ENCODE results near the gene COL20A1.

The COL20A1 gene

DNA sequence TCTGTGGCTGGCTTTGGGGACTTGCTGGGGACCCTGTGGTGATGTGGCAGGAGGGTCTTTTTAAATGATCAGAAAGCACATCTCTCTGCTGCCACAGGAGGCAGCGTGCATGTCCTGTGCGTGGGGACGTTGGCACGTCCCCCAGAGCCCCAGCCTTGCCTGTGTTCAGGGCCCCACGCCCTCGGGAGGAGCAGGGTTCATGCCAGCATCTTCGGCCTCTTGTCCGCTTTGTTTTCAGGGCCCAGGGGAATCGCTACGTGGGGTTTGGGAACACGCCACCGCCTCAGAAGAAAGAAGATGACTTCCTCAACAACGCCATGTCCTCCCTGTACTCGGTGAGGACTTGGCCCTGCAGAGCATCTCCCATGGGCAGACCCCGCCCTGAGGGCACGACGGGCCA lies 14.3 kb upstream of the COL20A1 start:
- DNase-seq = no peak

DNA sequence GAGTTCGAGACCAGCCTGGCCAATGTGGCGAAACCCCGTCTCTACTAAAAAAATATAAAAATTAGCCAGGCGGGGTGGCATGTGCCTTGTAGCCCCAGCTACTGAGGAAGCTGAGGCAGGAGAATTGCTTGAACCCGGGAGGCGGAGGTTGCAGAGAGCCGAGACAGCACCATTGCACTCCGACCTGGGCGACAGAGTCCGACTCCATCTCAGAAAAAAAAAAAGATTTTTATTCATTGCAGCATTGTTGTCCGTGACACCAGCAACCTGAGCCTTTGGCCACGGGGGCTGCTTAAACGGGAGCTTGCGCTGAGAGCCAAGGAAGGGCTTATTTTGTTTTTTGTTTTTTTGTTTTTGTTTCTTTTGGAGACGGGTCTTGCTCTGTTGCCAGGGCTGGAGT lies 13.1 kb upstream of the COL20A1 start:
- DNase-seq = no peak

DNA sequence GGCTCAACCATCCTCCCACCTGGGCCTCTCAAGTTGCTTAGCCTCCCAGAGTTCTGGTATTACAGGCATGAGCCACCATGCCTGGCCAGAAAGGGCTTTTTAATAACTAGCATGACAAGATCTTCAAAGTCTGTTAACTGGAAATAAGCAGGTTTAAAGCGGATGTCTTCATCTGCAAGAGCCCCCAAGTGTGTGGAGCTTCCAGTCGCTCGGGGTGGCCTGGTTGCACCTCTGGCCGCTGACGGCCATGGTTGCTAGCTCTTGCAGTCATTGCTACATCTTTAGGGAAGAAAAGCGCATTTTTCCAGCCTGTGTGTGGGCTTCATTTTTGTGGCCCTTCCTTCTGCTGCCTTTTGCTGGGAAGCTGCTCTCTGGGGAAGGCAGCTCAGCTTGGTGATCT lies 12.6 kb upstream of the COL20A1 start:
- no peak for DNase-seq

DNA sequence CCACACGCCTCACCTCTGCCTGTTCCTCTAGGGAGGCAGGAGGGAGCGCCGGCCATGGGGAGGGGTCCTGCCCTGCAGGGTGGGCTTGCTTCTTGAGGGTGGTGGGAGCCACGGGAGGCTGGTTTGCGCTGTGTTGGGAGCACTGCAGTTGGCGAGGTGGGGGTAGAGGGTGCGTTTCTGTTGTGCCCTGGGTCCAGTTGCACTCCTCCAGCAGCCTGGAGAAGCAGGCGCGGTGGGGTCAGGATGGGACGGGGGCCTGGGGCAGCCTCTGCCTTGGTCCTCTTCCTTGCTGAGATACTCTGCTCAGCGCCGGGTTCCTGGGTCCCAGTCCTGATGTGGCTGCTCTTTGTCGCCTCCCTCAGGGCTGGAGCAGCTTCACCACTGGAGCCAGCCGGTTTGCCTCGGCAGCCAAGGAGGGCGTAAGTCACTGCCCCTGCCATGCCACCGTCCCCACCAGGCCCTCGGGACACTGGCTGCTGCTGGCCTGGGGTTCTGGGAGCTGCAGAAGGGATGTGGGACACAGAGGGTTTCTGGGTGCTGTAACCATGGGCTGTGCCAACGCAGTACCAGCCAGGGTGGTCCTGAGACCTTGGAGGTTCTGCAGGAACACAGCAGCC lies 11.9 kb upstream of the COL20A1 start:
- no peak for DNase-seq

DNA sequence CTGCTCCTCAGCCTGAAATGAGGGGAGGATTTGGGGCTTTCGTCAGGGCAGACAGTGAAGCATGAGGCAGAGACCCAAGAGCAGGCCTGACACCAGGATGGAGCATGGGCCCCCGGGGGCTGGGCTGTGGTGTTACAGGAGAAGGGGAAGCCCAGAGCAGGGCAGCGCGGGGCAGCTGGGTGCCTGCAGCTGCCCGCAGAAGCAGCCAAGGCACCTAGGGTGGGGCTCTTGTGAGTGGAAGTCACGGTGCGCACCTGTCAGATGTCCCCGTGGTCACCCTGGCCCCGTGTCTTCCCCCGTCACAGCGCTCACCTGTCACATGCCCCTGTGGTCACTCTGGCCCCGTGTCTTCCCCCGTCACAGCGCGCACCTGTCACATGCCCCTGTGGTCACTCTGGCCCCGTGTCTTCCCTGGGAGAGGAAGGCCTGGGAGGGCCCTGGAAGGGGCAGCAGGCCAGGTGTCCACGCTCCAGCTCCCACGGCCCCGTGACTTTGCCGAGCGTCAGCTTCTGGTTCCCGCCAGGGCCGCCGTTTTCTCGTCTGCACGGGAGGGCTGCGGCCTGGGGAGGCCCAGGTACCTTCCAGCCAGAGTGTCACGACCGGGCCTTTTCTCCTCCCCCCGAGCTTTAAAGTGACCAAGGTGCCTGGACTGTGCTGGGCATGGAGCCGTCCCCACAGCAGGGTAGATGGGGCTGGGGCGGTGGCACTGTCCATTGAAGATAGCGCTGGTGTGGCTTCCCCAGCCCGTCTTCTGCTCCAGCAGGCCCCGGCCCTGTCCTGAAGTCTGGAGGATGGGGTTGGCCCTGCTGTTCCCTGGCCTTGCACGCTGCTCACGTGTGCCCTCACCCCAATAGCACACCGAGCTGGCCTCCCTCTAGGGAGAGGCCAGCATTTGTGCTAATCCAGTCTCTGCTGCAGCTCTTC lies 11.0 kb upstream of the COL20A1 start:
- no peak for DNase-seq

DNA sequence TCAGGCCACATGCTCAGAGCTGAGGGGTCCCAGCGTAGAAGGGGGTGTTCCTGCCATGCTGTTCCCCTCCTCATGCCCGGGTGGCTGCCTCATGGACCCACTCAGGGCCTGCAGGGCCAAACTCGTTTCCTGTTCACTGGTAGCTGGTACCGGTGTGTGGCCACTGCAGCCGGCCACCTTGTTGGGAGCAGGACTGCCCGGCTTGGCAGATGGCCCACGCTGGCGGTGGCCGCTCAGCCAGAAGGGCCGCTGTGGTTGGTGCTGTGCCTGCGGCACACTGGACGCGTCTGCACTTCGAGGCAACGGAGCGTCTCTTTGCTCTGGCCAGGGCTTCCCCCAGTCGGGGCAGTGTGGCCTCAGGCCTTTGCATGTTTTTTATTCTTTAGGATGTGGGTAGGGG lies 10.0 kb upstream of the COL20A1 start:
- DNase-seq = no peak

DNA sequence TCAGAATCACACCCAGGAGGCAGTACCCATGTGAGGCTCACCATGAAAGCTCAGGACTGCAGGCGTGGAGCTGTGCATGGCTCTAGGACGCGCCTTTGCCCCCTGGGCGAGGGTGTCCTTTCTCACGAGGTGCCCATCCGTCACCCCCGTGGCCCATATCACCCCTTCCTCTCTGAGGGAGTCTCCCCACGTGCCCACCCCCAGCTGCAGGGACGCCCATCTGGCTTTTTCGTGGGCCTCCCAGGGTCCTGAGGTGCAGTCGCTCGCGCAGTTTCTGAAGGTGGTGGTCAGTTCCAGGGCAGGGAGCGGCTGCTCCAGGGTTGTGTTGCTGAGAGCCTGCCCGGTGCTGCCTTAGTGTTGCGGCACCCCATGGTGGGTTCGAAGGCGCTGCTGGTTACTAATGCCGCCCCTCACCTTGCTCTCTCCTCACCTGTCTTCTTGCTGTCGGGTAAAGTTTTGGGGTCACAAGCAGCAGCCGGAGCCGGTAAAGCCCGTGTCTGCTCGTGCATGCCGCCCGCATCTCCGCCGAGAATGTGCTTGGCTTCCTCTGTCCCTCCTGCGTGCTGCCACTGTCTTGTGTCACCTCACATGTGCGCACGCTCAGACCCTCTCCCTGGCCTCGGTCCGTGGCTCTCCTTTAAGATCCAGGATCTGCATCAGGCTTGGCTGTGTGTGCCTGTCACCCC lies 9.4 kb upstream of the COL20A1 start:
- DNase-seq = no peak

DNA sequence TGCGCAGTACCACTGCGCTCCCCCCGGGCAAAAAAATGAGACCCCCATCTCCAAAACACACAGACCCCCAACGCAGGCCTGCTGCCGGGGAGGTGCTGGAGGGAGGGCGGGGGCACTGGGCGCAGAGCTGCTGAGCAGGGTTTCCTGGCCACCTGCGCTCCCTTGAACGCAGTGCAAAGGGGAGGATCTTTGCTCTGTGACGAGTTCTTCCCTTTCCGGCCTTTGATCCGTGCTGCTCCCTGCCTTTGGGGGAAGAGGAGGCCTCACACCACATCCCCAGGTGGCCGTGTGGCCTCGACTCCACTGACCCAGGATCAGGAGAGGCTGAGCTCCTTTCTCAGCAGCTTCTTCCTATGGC lies 8.9 kb upstream of the COL20A1 start:
- DNase-seq = no peak

DNA sequence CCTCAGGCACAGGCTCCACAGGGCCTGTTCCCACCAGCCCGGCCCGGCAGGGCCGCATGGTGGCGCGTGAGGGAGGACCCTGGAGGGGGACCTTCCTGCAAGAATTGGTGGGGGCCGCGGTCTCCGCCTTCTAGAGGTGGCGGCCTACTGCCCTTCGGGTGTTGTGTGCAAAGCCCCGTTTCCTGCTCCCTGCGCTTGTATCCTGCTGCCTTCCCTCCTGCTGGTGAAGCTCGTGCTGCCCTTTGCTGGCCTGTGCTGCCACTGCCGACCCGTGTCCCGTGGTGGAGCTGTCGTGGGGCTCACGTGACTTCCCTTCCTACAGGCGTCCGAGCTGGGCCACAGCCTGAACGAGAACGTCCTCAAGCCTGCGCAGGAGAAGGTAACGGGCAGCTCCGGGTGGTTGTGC lies 8.4 kb upstream of the COL20A1 start:
- no peak for DNase-seq

DNA sequence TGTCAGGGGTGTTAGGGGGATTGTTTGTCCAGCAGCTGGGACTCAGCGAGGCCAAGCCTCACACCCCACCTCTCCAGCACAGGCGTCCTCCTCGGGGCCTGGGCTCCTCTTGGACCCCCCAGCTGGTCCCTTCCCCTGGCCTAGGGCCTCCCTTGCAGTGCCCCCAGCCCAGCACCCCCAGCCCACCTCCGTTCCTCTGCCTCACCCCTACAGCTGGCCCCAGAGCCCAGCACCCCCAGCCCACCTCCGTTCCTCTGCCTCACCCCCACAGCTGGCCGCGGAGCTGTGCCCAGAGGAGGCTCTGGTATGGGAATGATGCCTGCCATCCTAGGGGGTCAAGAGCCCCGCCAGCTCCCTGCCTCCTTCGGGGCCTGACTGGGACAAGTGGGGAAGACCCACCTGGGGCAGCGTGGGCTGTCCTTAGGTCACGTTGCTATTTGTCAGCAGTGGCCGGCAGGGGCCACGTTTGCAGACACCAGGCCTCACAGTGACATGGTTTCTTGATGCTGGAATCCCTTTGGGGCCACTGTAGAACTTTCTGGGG lies 7.9 kb upstream of the COL20A1 start:
- DNase-seq = no peak

DNA sequence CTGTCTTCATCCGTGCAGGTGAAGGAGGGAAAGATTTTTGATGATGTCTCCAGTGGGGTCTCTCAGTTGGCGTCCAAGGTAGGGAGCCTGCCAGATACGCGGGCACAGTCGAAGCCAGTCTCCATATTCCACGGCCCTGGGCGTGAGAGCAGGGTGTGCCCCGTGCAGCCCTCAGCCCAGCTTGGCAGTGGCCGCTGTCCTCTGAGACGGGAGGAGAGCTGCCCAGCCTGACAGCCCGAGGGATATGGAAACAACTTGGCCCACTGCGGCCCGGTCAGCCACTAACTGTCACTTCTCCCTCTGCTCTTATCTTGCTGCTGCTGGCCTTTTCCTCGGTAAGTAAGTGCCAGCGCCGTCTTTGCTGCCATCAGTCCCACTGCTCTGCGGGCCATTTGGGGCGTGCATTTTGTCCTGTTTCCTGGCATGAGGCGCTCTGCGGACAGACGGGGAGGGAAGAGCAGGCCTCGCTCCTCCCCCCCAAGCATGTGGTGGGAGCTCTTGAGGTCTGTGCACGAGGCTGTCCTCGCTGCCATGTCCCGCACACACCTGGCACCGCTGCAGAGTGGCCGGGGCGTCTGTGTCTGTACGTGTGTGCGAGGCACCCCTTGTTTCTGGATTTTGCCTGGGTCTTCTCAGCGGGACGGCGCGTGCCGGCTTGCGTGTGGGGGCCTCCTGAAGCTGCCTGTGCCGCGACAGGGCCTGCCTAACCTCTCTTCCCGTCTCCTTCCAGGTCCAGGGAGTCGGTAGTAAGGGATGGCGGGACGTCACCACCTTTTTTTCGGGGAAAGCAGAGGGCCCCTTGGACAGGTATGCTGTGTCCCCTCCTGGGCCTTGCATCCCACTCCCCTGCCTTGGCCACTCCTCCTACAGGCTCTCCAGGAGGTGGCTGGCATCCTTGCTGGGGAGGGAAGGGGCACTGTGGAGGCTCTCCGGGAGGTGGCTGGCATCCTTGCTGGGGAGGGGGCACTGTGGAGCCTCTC lies 7.1 kb upstream of the COL20A1 start:
- no peak for DNase-seq

DNA sequence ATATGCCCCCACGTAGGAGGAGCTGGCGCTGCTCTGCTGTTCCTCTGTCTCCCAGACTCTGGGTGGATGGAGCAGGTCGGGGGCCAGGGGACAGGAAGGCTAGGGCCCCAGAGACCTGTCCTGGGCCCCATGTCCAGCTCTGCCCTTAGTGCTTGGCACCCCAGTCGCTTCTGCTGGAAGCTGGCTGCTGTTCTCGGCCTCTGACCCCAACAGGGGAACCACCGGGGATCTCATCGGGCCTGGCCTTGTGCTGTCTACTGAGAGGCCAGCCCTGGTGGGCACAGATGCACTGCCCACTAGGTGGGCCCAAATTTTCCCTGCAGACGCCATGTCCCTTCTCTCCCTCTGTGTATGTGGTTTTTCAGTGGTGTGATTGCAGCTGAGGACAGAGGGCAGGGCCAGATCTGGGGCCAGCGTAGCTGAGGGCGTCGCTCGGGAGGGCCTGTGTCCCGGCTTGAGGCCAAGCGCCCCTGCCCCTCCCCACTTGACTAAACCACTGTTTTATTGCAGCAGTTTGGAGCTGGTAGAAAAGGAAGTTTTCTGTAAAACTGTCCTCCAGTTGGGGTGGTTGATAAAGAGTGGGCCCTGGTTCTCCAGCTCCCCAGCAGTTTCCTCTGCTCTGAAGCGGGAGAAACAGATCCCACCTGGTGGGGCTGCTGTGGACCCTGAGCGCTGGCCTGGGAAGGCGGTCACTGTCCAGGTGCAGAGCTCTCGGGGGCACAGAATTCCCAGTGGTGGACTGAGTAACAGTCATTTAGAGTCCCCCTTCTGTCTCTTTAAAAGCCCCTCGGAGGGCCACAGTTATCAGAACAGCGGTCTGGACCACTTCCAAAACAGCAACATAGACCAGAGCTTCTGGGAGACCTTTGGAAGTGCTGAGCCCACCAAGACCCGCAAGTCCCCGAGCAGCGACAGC lies 5.9 kb upstream of the COL20A1 start:
- no peak for DNase-seq

DNA sequence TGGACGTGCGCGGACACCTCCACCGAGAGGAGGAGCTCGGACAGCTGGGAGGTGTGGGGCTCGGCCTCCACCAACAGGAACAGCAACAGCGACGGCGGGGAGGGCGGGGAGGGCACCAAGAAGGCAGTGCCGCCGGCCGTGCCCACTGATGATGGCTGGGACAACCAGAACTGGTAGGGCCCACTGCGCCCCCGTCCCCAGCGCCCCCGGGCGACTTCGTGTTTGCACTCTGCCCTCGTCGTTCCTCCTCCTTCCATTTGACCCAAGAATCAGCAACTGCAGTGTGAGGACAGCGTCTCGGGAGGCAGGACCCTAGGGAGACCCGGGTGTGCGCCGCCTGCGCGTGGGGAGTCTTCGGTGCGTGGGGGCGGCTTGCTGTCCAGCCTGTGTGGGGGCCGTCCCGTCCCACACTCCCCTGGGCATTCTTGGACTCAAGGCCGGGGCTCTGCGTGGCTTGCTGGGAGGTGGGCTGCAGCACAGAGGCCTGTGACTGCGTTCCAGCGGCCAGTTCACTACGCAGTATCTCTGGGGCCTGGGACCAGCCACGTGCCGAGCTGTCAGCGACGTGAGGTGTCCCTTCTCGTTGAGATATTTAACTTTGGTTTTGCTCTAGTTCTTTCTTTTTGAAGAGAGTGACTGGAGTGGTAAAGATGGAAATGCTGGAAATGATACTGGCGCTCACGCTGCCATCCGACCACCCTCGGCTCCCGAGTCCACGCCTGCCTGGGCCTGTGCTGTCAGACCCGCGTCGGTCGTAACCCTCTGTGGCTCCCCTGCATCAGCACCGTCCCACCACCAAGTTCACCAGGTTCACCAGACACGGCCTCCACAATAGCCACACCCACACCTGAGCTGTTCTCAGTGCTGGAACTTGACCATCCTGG lies 5.0 kb upstream of the COL20A1 start:
- DNase-seq = no peak

DNA sequence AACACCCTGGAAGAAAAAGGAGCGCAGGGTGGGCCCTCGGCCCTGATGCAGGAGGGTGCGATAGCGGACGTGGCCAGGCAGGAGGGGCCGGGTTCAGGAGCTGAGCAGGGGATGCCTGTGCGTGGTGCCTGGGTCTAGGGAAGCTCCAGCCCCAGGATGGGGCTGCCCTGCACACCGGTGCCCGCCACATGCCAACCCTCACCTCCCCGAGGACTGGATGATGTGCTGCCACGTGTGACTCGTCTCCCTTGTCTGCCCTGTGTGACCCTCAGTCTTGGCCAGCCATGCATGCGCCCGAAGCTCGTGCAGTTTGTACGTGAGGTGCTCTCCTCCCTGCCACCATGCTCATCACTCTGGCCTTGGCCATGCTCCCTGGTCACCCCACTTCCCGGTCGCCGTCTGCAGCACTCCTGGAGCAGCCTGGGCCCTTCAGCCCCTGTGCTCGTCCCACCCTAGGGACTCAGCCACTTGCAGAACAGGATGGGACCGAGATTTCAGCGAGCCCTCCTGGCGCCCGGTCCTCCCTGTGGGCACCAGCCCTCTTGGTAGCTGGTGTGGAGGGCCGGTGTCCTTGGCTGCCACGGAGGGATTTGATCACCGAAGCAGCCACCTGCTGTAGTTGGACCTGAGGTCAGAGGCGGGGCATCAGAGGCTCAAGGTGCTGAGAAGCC lies 4.3 kb upstream of the COL20A1 start:
- no peak for DNase-seq

DNA sequence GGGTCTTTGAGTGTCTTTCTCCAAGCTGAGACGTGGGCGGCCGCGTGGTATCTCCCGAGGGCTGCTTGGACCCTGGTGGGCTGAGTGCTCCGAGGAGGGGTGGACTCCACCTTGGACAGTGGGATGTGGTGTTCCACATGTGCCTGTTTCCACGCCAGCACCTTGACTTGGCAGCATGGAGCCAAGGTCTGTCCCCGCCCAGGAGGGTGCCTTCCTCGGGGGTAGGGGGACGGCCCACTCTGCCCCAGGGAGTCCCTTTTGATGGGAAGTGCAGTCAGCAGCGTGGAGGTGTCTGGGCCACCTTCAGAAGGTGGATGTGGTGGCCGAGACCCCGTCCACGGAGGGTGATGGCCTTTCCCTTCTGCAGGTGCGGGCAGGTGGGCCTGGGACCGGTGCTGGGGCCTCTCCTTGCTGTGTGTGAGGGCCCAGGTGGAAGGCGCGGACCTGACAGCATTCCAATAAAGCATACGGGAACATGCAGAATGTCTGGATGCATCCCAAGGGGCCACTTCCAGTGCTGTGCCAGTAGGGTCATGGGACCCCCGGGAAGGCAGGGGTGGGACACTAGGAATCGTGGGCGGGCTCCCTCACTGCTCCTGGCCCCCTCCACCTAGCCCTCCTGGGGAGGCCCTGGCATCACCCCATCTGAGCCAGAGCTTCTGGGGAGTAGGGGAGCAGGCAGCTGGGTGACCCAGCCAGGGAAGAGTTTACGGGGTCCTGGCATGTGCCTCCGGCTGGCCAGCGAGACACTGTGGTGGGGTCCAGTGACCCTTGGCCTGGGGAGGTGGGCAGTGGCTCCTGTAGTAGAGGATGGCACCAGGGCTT lies 3.5 kb upstream of the COL20A1 start:
- DNase-seq = no peak

DNA sequence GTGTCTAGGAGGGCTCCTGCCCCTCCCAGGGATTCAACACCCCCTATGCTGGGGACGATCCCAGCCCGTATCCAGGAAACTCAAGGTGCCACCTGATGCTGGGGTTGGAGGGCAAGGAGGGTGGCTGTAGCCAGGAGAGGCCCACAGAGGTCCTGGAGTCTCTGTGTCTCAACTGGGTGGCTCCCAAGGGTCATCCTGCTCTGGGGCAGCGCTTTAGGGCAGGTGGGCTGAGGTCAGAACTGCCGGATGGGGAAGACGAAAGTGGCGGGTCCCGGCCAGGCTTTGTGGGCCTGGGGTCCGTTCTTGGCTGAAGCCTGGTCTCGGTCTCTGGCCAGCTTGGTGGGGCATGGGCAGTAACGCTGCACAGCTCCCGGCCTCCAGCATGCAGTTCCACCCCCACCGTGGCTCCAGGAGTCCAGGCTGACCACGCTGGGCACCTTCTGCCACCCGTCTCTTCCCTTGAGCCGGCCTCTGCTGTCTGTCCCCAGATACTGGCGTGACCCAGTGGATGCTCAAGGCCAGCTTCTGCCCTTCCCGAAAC lies 2.8 kb upstream of the COL20A1 start:
- no peak for DNase-seq

DNA sequence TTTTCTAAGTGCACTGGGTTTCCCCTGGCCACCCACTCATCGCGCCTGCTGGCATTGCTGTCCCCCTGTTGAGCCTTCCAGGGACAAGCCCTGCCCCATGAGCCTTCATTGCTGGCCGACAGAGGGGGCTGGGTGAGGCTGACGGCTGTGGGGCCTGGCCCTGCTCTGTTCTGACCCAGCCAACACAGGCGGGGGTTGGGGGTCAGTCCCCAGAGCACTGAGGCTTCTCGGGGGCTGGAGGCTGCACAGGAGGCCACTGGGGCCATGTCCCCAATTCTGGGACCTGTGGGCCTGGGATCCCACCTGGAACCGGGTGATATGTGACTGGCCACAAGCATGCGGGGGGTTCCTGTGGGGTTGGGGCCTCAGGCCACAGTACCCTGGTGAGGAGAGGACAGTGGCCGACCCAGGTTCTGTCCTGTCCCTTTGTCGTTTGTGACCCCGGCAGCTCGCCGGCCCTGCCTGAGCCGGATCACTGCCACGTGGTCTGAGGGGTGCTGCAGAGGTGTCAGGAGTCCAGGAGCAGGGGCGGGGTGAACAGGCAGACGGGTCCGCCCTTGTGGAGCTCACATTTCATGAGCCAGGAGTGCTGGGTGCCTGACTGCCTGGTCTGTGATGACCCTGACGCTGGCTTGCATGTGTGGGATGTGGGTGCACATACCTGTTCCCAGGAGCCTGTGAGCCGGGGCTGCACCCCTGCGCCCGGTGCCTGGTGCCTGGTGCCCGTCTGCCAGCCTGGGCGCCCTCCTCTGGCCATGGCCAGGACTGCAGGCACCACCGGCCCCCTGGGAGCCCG lies 2.1 kb upstream of the COL20A1 start:
- peak; percentile 35 for DNase-seq

DNA sequence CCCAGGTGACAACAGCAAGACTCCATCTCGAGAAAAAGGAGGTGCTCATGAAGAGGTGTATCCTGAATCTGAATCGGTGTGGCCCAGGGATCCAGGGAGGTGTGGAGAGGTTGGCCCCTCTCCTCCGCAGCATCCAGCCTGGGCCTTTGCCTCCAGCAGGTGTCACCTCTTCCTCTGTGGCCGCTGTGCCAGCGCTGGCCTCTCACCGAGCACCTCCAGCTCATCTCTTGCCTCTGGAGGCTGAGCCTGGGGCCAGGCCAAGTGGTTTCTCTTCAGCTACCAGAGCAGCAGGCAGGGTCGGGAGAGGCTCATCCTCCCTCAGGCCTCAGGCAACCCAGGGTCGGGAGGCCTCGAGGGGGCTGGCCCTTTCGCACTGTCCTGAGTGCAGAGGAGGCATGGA lies 1.2 kb upstream of the COL20A1 start:
- DNase-seq = no peak
